A673 (cell line): ENCODE data around the gene CCDC77.

ENCODE experiments used
- EZH2 ChIP-seq: fragments of 200-600 bp; sonication (generic); IDR thresholded peaks from 2 replicates; pipeline ENCODE4 v1.6.1; 2017; ENCODE audit warnings: borderline replicate concordance, low read depth, mild to moderate bottlenecking, mixed read lengths, antibody characterized with exemption, low read length; ENCODE audit not compliant: poor library complexity, severe bottlenecking
- TF ChIP-seq, protein P1 (sequence below): fragments of 300-800, 200-600 bp; sonication (generic); conservative IDR thresholded peaks from 2 replicates; pipeline ENCODE4 v1.5.1; 2017; ENCODE audit warnings: low read depth, mild to moderate bottlenecking, antibody characterized with exemption, low read length, moderate library complexity, mixed read lengths

GRCh38 chr12:455821-456220 lies 54.4 kb downstream of the CCDC77 start:
- TF ChIP-seq, protein P1, sequence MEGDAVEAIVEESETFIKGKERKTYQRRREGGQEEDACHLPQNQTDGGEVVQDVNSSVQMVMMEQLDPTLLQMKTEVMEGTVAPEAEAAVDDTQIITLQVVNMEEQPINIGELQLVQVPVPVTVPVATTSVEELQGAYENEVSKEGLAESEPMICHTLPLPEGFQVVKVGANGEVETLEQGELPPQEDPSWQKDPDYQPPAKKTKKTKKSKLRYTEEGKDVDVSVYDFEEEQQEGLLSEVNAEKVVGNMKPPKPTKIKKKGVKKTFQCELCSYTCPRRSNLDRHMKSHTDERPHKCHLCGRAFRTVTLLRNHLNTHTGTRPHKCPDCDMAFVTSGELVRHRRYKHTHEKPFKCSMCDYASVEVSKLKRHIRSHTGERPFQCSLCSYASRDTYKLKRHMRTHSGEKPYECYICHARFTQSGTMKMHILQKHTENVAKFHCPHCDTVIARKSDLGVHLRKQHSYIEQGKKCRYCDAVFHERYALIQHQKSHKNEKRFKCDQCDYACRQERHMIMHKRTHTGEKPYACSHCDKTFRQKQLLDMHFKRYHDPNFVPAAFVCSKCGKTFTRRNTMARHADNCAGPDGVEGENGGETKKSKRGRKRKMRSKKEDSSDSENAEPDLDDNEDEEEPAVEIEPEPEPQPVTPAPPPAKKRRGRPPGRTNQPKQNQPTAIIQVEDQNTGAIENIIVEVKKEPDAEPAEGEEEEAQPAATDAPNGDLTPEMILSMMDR = no peak
- TF ChIP-seq EZH2 = no peak
